OCI-LY7 (cell line): ENCODE results near the gene EBF3.

Experiments
- CTCF ChIP-seq: fragments of 200-600 bp; sonication (generic); conservative IDR thresholded peaks from 2 replicates; pipeline ENCODE4 v1.5.1; 2014; ENCODE audit warnings: mild to moderate bottlenecking, antibody characterized with exemption, low read length, moderate library complexity, mixed read lengths
- EZH2phosphoT487 ChIP-seq: fragments of 200-600 bp; sonication (generic); IDR thresholded peaks from 2 replicates; pipeline ENCODE4 v1.6.1; 2018; ENCODE audit warnings: low read depth, borderline replicate concordance, mild to moderate bottlenecking, mixed run types, antibody characterized with exemption, low read length, moderate library complexity, mixed read lengths

GRCh38 chr10:129982825-129983224, 18.8 kb upstream of the EBF3 start:
- no peak for TF ChIP-seq CTCF
- no peak for TF ChIP-seq EZH2phosphoT487
